MV-4-11 (cell line): ENCODE results near the gene TNFAIP8L2.
A peak's percentile ranks its signal among the peaks of the same experiment; 100 is the strongest.
"Not testable (repeated sequence)": the region's sequence is repeated elsewhere in the genome, so short reads cannot be mapped to it uniquely, and the experiment has no call there.

Experiments used
- DNase-seq: peaks from one replicate; lab custom pipeline; 2025; lab: John Stamatoyannopoulos, UW

TNFAIP8L2 gene

DNA sequence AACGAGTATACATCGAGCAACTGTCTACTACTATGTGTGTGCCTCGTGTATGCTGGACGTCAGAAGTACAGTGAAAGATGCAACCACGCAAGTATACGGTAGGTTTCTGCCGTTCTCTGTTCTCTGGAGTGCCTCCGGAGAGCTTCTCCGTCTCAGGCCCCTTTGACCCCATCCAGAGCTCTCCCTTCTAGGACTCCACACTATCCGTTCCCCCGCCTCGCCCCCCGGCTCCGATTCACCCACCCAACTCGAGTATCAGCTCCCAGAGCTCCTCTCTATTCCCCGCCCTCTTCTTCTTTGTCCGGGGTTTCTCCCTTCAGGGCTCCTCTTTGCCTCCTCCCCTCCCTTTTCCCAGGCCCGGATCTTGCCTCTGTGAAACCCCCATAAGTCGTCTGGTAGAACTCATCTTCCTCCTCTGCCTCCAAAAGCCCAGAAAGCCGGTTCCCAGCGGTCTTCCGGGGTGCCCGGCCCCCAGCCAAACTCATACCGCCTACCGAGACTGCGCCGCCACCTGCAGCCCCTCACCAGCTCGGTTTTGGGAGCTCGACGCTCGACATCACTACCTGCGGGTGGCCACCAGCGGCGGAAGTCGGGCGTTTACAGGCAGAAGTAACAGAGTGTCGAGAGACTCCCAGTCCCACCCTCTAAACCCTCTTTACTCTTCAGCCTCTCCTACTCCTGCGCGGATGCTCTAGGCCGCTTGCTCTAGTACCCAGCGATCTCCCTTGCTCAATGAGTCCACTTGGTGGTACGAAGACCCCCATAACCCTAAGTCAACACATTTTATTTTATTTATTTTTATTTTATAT is 33.4 kb downstream of the TNFAIP8L2 start, which contains the start of gene VPS72:
TSS of gene VPS72 (minus strand) at position 561 of the 809 bp plus-strand sequence. CDS start at position 485, 76 bp downstream.
- peak; percentile 85 for DNase-seq

DNA sequence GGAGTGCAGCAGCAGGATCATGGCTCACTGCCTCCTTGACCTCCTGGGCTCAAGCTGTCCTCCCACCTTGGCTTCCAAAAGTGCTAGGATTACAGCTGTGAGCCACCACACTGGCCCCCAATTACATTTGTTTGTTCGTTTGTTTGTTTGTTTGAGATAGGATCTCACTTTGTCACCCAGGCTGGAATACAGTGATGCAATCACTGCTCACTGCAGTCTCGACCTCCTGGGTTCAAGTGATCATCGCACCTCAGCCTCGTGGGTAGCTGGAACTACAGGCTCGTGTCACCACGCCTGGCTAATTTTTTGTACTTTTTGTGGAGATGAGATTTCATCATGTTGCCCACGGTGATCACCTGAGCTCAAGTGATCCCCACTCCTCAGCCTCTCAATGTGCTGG is 35.6 kb downstream of the TNFAIP8L2 start:
- no peak for DNase-seq

DNA sequence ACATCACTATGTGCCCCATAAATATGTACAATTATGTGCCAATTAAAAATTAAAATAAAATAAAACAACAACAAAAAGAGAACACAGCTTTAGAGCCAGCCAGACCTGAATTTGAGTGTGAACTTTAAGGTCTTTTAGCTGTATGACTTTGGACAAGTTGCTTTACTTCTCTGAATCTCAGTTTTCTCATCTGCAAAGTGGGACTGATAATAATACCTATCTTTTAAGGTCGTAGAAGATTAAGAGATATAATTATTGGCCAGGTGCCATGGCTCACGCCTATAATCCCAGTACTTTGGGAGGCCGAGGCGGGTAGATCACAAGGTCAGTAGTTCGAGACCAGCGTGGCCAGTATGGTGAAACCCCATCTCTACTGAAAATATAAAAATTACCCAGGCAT is 36.9 kb downstream of the TNFAIP8L2 start:
- no peak for DNase-seq

DNA sequence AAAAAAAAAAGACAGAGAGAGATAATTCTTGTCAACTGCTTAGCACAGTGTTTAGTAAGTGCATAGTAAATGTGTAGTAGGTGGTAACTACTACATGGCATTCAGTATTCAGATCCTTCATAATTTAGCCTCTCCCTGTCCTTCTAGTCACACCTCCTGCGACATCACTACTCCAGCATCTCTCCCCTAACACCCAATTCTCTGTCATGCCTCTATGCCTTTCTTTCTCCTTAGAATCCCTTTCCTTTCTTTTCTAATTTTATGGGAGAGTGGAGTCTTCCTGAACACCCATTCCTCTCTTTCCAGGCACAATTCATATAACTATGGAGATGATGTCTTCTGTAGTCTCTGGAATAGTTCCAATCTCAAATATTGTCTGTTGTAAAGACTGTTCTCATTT is 37.4 kb downstream of the TNFAIP8L2 start:
- no peak for DNase-seq

DNA sequence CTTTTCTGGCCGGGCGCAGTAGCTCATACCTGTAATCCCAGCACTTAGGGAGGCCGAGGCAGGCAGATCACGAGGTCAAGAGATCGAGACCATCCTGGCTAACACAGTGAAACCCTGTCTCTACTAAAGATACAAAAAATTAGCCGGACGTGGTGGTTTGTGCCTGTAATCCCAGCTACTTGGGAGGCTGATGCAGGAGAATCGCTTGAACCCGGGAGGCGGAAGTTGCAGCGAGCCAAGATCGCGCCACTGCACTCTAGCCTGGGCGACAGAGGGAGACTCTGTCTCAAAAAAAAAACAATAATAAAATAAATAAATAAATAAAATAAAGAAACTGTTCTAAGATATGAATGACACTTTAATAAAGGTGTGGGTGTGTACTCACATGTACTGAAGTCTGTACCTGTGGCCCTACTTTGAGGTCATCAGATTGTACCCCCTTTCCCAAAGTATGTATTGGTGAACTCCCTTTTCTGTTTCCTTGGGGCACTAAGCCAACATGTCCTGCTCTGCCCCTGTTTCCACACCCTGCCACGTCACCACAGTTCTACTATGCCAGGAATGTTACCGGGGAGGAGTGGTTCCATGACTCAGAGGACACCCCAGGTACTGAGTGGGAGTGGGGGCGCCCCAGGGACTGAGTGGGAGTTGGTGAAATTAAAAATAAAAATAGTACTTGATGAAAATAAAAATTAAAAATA is 38.6 kb downstream of the TNFAIP8L2 start:
- peak; percentile 21 for DNase-seq

DNA sequence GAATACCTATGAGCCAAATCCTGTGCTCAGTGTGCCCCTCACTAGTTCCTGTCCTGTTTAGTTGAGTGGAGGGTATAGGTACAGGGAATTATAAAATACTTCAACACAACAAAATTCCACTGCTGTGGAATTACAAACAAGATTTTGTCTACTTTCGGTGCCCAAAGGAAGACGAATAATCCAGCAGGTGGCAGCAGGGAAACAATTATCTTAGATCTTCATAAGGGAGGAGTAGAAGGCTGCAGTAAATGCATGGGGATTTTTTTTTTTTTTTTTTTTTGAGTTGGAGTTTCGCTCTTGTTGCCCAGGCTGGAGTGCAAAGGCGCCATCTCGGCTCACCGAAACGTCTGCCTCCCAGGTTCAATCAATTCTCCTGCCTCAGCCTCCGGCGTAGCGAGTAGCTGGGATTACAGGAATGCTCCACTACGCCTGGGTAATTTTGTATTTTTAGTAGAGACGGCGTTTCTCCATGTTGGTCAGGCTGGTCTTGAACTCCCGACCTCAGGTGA is 39.9 kb downstream of the TNFAIP8L2 start:
- DNase-seq: peak; percentile 83

DNA sequence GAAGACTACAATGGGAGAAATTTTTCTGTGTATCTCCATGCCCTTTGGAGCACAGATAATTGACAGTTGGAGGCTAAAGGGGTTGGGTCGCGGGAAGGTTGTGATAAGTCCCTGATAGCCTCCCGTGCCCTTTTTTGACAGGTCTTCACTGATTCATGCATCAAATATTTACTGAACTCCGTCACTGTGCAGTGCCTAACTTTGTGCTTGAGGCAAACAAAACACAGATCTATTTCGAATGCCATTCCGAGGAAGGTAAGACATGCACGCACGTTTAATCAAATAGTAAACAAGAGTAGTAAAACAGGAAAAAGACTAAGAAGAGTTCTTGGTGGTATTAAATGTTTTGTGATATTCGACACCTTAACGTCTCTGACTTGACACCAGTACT is 41.4 kb downstream of the TNFAIP8L2 start:
- DNase-seq: no peak

DNA sequence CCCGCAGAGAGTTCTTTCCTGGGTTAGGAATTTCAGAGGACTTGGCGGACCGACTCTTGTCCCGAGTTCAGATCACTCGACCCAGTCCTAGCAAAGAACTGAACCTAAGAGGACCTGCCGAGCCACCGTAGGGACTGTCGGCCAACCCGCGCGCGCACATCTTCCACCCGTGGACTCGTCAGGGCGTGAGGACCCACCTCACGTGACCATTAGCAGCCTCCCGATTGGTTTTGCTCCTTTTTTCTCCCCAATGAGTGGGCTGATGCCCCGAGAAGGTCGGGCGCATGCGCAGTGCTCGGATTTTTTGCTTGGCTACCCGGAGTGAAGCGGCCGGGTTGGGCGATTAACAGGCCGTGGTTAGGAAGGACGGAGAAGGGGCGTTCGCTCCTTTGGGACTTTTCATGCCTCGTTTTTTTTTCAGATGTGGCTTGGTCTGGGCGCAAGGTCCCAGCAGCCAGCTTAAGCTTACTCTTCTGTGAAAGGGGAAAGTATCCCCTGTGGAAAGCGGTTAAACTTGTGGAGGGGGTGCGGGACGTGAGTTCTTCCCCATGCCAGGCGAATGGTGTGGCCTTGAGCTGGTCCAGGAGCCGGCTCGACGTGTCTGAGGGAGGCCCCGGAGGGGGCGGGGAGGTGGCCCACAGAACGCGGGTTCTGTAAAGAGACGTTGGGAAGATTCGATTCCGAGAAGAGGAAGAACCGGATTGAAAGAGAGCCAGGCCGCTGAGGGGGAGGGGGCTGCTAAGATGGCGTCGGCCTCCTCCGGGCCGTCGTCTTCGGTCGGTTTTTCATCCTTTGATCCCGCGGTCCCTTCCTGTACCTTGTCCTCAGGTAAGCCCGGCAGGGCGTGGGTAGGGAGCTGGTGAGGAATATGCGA is 42.0 kb downstream of the TNFAIP8L2 start, which contains the start of gene PIP5K1A:
TSS of gene PIP5K1A (plus strand) at position 299 of the 874 bp plus-strand sequence. CDS start at position 744, 445 bp downstream.
- DNase-seq: peak; percentile 97

DNA sequence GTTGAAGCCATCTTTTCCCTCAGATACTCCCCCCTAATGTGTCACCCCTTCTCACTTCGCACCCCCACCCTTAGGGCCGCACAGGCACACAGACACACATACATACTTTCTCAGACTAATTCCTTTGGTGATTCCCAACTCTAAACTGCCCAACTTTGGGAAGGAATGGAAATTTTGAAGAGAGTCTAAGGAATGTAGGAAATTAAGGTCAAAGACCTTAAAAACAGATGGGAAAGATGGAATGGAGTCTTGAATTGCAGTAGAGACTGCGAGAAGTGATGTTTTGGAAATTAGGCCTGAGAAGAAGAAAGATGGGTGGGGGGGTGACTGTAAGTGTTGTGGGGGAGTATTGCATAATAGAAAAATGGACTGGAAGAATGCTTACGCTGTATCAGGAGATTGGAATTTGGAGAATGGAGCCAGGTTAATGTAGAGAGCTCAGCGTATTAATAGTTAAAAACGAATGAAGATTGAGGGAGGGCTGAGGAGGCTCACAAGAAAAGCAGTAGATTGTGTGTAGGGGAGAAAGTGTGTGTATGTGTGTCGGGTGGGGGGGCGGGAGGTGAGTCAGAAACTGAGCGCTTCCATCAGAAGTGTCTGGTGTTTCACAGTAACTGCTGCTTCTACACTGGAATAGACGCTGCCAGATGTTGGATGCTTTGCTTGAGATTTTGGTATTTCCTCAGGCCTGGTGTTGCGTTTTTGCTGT is 43.6 kb downstream of the TNFAIP8L2 start:
- peak; percentile 38 for DNase-seq

DNA sequence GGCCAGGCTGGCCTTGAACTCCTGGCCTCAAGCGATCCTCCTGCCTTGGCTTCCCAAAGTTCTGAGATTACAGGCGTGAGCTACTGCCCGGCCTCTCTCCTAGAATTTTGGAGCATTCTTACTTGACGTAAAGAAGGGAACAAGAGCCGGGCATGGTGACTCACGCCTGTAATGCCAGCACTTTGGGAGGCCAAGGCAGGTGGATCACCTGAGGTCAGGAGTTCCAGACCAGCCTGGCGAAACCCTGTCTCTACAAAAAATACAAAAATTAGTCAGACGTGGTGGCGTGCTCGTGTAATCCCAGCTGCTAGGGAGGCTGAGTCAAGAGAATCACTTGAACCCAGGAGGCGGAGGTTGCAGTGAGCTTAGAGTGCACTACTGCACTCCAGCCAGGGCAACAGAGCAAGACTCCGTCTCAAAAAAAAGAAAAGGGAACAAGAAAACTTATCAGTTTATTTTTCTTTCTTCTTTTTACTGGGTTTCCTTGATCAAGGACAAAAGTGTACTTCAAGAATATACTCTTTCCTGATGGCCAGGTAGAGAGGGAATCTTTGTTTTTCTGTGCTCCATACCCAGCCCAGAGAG is 49.0 kb downstream of the TNFAIP8L2 start:
- DNase-seq: not testable (repeated sequence)
